ENCODE data around the gene CNKSR1.

DNA sequence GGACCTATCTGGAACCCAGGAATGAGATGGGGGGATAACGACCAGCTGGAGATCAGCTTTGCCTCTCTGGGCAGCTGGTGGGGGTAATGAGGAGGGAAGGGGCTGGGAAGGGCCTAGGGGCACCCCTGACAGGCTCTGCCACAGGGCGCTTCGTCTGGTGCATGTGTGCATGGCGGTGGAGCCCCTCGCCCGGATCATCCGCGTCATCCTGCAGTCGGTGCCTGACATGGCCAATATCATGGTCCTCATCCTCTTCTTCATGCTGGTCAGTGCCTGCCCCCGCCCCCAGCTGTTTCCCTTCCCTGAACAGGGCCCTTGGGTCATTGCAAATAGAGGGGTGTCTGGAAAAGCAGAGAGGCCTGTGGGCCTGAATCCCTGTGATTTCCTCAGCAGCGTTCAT lies 20.5 kb downstream of the CNKSR1 start:
- no peak for TF ChIP-seq ZNF138 (tag by site-specific recombination; IDR thresholded peaks at IDR 0.05; ENCODE audit: borderline replicate concordance)
- TF ChIP-seq, protein P1, sequence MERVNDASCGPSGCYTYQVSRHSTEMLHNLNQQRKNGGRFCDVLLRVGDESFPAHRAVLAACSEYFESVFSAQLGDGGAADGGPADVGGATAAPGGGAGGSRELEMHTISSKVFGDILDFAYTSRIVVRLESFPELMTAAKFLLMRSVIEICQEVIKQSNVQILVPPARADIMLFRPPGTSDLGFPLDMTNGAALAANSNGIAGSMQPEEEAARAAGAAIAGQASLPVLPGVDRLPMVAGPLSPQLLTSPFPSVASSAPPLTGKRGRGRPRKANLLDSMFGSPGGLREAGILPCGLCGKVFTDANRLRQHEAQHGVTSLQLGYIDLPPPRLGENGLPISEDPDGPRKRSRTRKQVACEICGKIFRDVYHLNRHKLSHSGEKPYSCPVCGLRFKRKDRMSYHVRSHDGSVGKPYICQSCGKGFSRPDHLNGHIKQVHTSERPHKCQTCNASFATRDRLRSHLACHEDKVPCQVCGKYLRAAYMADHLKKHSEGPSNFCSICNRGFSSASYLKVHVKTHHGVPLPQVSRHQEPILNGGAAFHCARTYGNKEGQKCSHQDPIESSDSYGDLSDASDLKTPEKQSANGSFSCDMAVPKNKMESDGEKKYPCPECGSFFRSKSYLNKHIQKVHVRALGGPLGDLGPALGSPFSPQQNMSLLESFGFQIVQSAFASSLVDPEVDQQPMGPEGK (tag by site-specific recombination; IDR thresholded peaks at IDR 0.05): no peak
- TF ChIP-seq, protein P2, sequence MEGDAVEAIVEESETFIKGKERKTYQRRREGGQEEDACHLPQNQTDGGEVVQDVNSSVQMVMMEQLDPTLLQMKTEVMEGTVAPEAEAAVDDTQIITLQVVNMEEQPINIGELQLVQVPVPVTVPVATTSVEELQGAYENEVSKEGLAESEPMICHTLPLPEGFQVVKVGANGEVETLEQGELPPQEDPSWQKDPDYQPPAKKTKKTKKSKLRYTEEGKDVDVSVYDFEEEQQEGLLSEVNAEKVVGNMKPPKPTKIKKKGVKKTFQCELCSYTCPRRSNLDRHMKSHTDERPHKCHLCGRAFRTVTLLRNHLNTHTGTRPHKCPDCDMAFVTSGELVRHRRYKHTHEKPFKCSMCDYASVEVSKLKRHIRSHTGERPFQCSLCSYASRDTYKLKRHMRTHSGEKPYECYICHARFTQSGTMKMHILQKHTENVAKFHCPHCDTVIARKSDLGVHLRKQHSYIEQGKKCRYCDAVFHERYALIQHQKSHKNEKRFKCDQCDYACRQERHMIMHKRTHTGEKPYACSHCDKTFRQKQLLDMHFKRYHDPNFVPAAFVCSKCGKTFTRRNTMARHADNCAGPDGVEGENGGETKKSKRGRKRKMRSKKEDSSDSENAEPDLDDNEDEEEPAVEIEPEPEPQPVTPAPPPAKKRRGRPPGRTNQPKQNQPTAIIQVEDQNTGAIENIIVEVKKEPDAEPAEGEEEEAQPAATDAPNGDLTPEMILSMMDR (tag by site-specific recombination; IDR thresholded peaks at IDR 0.05): no peak
- no peak for TF ChIP-seq ZNF274 (IDR thresholded peaks at IDR 0.05; ENCODE audit: low read length)
- no peak for TF ChIP-seq ZNF274 (tag by site-specific recombination; IDR thresholded peaks at IDR 0.05; ENCODE audit: borderline replicate concordance)
- no peak for TF ChIP-seq ZNF175 (tag by site-specific recombination; IDR thresholded peaks at IDR 0.05)
- TF ChIP-seq, protein P3, sequence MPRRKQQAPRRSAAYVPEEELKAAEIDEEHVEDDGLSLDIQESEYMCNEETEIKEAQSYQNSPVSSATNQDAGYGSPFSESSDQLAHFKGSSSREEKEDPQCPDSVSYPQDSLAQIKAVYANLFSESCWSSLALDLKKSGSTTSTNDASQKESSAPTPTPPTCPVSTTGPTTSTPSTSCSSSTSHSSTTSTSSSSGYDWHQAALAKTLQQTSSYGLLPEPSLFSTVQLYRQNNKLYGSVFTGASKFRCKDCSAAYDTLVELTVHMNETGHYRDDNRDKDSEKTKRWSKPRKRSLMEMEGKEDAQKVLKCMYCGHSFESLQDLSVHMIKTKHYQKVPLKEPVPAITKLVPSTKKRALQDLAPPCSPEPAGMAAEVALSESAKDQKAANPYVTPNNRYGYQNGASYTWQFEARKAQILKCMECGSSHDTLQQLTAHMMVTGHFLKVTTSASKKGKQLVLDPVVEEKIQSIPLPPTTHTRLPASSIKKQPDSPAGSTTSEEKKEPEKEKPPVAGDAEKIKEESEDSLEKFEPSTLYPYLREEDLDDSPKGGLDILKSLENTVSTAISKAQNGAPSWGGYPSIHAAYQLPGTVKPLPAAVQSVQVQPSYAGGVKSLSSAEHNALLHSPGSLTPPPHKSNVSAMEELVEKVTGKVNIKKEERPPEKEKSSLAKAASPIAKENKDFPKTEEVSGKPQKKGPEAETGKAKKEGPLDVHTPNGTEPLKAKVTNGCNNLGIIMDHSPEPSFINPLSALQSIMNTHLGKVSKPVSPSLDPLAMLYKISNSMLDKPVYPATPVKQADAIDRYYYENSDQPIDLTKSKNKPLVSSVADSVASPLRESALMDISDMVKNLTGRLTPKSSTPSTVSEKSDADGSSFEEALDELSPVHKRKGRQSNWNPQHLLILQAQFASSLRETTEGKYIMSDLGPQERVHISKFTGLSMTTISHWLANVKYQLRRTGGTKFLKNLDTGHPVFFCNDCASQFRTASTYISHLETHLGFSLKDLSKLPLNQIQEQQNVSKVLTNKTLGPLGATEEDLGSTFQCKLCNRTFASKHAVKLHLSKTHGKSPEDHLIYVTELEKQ (tag by site-specific recombination; IDR thresholded peaks at IDR 0.05; ENCODE audit: borderline replicate concordance): no peak
- TF ChIP-seq, protein P4, sequence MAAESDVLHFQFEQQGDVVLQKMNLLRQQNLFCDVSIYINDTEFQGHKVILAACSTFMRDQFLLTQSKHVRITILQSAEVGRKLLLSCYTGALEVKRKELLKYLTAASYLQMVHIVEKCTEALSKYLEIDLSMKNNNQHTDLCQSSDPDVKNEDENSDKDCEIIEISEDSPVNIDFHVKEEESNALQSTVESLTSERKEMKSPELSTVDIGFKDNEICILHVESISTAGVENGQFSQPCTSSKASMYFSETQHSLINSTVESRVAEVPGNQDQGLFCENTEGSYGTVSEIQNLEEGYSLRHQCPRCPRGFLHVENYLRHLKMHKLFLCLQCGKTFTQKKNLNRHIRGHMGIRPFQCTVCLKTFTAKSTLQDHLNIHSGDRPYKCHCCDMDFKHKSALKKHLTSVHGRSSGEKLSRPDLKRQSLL (tag by site-specific recombination; IDR thresholded peaks at IDR 0.05): no peak
- no peak for TF ChIP-seq ZNF549 (tag by site-specific recombination; IDR thresholded peaks at IDR 0.05)
- TF ChIP-seq ZNF174 (tag by site-specific recombination; IDR thresholded peaks at IDR 0.05): no peak
- no peak for TF ChIP-seq ZBTB20 (tag by site-specific recombination; IDR thresholded peaks at IDR 0.05)
- no peak for TF ChIP-seq ZBTB8A (tag by site-specific recombination; IDR thresholded peaks at IDR 0.05)
- TF ChIP-seq ZBTB17 (tag by site-specific recombination; IDR thresholded peaks at IDR 0.05): no peak

Measured in HEK293 (cell line).